ELR (cell line): Measurements from ENCODE around the gene CNTN5.

Experiments used
- DNase-seq: peaks from one replicate; pipeline ENCODE4 v3.0.0-alpha.2; 2015; ENCODE audit warnings: low read depth

The CNTN5 gene

DNA sequence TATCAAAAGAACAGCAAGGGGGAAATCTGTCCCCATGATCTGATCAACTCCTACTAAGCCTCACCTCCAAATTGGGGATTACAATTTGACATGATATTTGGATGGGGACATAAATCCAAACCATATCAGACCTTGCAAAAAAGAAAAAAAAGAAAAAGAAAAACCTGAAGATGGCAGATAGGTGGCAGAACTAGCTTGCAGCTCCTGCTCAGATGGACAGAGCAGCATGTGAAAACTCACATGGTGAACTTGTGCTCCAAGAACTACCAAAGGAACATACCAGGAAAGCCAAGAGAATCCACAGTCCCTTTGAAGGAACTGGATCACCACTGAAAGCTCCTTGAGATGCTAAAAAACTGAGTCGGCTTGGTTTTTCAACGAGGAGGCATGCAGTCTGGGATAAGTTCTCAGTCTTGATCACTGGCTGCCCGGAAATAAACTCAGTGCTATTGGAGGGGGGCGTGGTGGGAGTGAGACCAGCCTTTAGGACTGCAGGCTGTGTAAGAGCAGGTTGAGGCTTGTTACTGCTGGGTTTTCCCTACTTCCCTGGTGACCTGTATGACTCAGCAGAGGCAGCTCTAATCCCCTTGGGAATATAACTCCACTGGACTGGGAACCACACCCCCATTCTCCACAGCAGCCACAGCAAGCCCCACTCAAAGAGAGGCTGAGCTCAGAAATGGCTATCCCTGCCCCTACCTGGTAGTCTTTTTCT, 1308.0 kb downstream of the CNTN5 start:
- DNase-seq, result peak; percentile 11

DNA sequence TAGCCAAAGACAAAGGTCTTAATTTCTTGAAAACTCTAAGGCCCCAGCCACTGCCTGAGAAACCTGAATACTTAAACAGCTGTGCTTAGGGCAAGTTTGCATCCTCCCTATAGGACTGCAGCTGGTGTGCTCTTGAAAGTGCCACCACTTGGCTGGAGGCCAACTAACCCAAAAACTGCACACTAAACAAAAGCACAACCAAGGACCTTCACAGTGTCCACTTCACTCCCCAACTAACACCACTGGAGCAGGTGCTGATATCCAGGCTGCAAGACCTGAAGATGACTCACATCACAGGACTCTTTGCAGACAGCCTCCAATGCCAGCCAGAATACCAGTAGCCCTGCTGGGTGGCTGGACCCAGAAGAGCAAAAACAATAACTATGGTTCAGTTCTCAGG, 1308.6 kb downstream of the CNTN5 start:
- DNase-seq, result no peak

- DNase-seq, result no peak
These were observed 1316.1 kb downstream of the CNTN5 start for GRCh38 chr11:100336873-100337272.

DNA sequence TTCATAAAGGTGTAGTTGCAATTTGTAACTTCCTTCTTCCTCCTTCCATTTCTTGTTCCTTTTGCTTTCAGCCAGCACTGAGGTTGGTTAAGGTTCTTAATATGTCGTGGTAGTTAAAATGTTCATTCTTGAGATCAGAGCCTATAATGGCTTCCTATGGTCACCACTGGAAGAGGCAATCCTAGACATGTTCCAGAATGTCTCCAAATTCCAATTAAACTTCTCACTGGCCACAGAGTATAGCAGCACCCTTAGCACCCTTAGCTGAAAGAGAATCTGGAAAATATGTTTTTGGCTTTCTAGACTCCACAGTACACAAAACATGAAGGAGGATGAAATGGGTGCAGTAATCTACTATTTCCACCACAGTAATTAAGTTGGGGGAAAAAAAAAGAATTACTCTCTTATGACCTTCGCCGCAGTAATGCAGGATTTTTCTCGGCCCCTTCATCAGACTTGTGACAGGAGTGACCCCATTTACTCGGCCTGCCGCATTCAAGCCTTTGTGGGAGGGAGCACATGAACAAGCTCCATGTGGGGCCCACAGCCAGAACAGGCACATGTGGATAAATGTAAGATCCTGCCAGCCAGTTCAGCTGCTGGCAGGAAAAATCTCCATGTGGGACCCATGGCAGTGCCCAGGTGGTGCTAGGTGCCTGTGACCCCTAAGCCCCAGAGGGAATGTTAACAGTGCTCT, 1317.5 kb downstream of the CNTN5 start:
- DNase-seq, result no peak

DNA sequence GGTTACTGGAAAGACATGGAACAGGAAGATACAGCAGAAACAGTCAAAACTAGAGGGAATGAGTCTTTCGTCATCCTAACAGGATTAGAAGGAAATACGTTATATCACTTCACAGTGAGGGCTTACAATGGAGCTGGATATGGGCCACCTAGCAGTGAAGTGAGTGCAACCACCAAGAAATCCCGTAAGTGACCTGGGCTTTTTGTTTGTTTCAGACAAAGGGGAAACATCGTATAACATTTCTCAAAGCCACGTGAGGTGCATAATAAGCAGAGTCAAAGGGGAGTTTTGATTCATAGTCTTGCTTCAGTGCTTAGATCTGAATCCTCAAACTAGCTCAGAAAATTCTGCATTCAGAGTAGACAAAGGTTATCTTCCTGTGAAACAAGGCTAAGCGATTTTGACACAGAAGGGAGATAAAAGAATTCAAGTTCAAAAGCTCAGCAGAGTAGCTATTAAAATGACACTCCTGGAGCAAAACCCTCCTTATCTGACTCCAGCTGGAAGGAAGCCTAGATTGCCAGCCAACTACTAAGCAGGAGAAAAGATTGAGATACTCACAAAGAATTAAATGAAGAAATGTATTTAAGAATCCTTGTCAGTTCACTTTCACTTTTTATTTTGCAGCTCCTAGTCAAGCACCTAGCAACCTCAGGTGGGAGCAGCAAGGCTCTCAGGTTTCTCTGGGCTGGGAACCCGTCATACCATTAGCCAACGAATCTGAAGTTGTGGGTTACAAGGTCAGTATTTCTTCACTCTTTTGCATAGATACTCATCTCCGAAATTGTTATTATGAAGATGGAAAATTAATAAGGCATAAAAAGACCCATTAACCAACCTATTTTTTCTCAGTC, 1319.9 kb downstream of the CNTN5 start:
- no peak for DNase-seq

GRCh38 chr11:100353083-100353482, 1332.3 kb downstream of the CNTN5 start:
- DNase-seq, result peak; percentile 12

DNA sequence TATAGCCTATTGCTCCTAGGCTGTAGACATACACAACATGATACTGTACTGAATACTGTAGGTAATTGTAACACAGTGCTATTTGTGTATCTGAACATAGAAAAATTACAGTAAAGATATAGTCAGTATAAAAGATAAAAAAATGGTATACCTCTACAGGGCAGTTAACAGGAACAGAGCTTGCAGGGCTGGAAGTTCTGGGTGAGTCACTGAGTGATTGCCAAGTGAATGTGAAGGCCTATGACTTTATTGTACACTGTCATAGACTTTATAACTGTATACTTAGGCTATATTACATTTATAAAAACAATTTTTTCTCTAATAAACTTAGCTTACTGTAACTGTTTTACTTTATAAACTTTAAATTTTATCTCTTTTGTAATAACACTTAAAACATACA, 1334.0 kb downstream of the CNTN5 start:
- peak; percentile 30 for DNase-seq

GRCh38 chr11:100356035-100356434, 1335.3 kb downstream of the CNTN5 start:
- peak; percentile 10 for DNase-seq

DNA sequence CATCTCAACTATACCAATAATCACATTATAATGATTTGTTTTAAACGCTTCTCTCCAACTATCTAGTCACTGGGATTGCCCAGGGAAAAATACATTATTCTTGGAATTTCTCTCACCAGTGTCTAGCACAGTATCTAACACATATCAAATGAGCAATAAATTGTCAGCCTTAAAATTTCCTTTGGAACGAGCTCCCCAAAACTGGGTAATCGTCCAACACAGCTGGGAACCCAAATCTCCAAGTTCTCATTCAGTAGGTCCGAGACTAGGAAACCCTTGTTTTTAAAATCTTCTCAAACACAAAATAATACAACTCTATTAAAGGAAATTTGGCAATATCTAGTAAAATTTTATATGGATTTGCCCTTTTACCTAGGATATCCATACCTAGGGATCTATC, 1338.5 kb downstream of the CNTN5 start:
- DNase-seq, result no peak

GRCh38 chr11:100367892-100368291, 1347.1 kb downstream of the CNTN5 start:
- no peak for DNase-seq

DNA sequence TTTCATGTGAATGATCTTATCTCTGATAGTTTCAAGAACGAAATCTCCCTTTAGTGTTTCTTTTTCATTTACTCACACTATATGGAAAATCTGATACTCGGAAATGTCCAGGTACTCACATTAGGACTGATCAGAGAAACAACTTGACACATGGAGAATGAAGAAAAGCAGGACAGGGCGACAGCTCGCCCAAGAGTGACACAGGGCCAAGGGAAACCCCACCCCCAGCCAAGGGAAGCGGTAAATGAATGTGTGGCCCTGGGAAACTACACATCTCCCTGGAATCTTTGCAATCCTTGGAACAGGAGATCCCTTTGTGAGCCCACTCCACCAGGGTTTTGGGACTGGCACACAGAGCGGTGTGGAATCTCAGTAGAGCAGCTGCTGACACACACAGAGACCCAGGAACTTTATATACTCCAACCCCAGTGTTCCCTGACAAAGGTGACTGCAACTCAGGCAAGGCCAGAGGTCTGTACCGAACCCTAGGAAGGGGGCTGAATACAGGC, 1362.7 kb downstream of the CNTN5 start:
- no peak for DNase-seq

GRCh38 chr11:100396266-100396665, 1375.5 kb downstream of the CNTN5 start:
- DNase-seq, result no peak

DNA sequence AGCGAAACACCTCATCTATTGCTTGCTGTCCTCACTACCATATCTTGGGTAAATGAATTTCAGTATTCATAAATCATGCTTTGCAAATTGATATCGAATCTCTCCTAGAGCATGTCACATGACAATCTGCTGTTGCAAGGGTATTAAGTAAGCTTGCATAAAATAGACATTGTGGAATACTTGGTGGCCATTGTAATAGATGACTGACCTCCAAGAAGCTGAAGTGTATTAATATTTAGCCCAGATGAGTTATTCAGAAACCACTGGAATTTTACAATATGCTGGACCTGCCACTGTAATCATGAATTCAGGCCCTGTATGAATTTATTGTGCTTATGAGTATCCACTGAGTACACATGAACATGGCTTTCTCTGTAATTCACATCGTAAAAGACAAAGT, 1376.7 kb downstream of the CNTN5 start:
- no peak for DNase-seq

- peak; percentile 67 for DNase-seq
These were observed 1383.1 kb downstream of the CNTN5 start for GRCh38 chr11:100403816-100404215.

GRCh38 chr11:100404907-100405306, 1384.2 kb downstream of the CNTN5 start:
- DNase-seq, result no peak
